K562 (cell line): Measurements from ENCODE around the gene MIDN. TPM values are rescaled to one million over a fixed set of nuclear protein-coding genes. Genes with fewer than 3 reads are reported as not detected.
A peak's percentile ranks its signal among the peaks of the same experiment; 100 is the strongest.

Source experiments
- ARID2 ChIP-seq: fragments of 450-650 bp; IDR thresholded peaks from 2 replicates; pipeline ENCODE4 v1.6.1; 2017; ENCODE audit warnings: antibody characterized with exemption, mild to moderate bottlenecking
- BMI1 ChIP-seq: fragments of 150-350 bp; IDR thresholded peaks from 2 replicates; pipeline ENCODE4 v1.6.1; 2014; ENCODE audit warnings: low read length
- C11orf30 ChIP-seq: fragments of 450-650 bp; IDR thresholded peaks from 2 replicates; pipeline ENCODE4 v1.6.1; 2016; ENCODE audit warnings: low read depth, mild to moderate bottlenecking
- ESRRA ChIP-seq: fragments of 450-650 bp; IDR thresholded peaks from 2 replicates; pipeline ENCODE4 v1.6.1; 2014; ENCODE audit warnings: low read depth, mild to moderate bottlenecking, moderate library complexity, borderline replicate concordance
- HDAC1 ChIP-seq, 2 experiments: fragments of 450-650 bp; IDR thresholded peaks; 2 replicates each; pipeline ENCODE4 v1.6.1; 2016 to 2017; ENCODE audit warnings: inconsistent platforms in 1 of 2, mild to moderate bottlenecking in 1 of 2, moderate library complexity in 1 of 2
- HDAC2 ChIP-seq: fragments of 450-650 bp; IDR thresholded peaks from 2 replicates; pipeline ENCODE4 v1.6.1; 2016; ENCODE audit warnings: mild to moderate bottlenecking
- HEY1 ChIP-seq: fragments of 250-450 bp; sonication (Bioruptor Pico); IDR thresholded peaks from 2 replicates; pipeline ENCODE4 v1.5.0; 2020; ENCODE audit warnings: mild to moderate bottlenecking, moderate library complexity, borderline replicate concordance
- HNRNPL ChIP-seq: fragments of 200-400 bp; formaldehyde crosslinking; IDR thresholded peaks from 2 replicates; pipeline ENCODE4 v1.6.1; 2017; ENCODE audit warnings: low read depth, mild to moderate bottlenecking, low read length
- KAT2B ChIP-seq: IDR thresholded peaks from one replicate; pipeline ENCODE4 v1.6.1; 2012; ENCODE audit warnings: low read depth, mild to moderate bottlenecking, control low read depth, inconsistent platforms, low read length, moderate library complexity
- KDM4B ChIP-seq, 2 experiments: fragments of 450-650 bp in 1 of 2; sonication (generic) in 1 of 2; IDR thresholded peaks; 2 replicates each; pipeline ENCODE4 v1.6.1; 2016 to 2017; ENCODE audit warnings: borderline replicate concordance in 2 of 2, antibody characterized with exemption in 1 of 2, low read depth in 1 of 2, mild to moderate bottlenecking in 1 of 2
- MYNN ChIP-seq, 2 experiments: sonication (generic); formaldehyde crosslinking in 1 of 2; IDR thresholded peaks; 2 replicates each; pipeline versions ENCODE4 v1.5.0 to v1.6.1; 2016 to 2020; ENCODE audit warnings: antibody characterized with exemption in 1 of 2, missing genetic modification reagents in 1 of 2
- NCOA2 ChIP-seq, 2 experiments: fragments of 450-650 bp; IDR thresholded peaks; 2 replicates each; pipeline ENCODE4 v1.6.1; 2018; ENCODE audit warnings: mild to moderate bottlenecking in 2 of 2, moderate library complexity in 1 of 2; ENCODE audit not compliant: partially characterized antibody in 2 of 2
- NUFIP1 ChIP-seq: fragments of 450-650 bp; IDR thresholded peaks from 2 replicates; pipeline ENCODE4 v1.6.1; 2018; ENCODE audit not compliant: partially characterized antibody
- OTX1 ChIP-seq: fragments of 450-650 bp; formaldehyde crosslinking; IDR thresholded peaks from 2 replicates; pipeline ENCODE4 v1.4.0; 2022; ENCODE audit warnings: mild to moderate bottlenecking
- SIN3B ChIP-seq: fragments of 450-650 bp; IDR thresholded peaks from 2 replicates; pipeline ENCODE4 v1.6.1; 2017; ENCODE audit warnings: low read depth, mild to moderate bottlenecking, moderate library complexity
- SMARCC2 ChIP-seq: fragments of 450-650 bp; IDR thresholded peaks from 2 replicates; pipeline ENCODE4 v1.6.1; 2017; ENCODE audit warnings: antibody characterized with exemption, moderate library complexity, mild to moderate bottlenecking, low read depth
- TAF7 ChIP-seq: fragments of 450-650 bp; IDR thresholded peaks from 2 replicates; pipeline ENCODE4 v1.6.1; 2016; ENCODE audit warnings: missing genetic modification characterization, missing compliant biosample characterization
- ZNF583 ChIP-seq: fragments of 250-450 bp; sonication (Bioruptor Pico); IDR thresholded peaks from 2 replicates; pipeline ENCODE4 v1.4.0; 2020
- polyA plus RNA-seq, 8 experiments: library from polyadenylated mRNA; depleted of rRNA in 4 of 8; stranded (reverse) in 5 of 8; unstranded in 3 of 8; fragments of >200 nt; fragmentation: Nextera tagmentation in 2 of 8; fragmentation: Illumina TruSeq in 1 of 8; extraction: Ambion mirVana in 2 of 8; extraction: Trizol in 1 of 8; gene quantifications; 2 replicates each; pipeline versions ENCODE4 v1.2.1 to v1.2.3, GENCODE V29; 2011 to 2014; ENCODE audit warnings: inconsistent platforms in 1 of 8, missing spikeins in 1 of 8
- total RNA-seq, 7 experiments: library from RNA; depleted of rRNA in 6 of 7; stranded (reverse); fragments of >200 nt in 6 of 7; fragmentation: Illumina TruSeq in 2 of 7; extraction: Trizol in 2 of 7; gene quantifications; 2 replicates each; pipeline versions ENCODE4 v1.2.1 to v1.2.3, GENCODE V29; 2011 to 2021; ENCODE audit warnings: low replicate concordance in 1 of 7
- TF ChIP-seq, protein P1 (sequence below): sonication (generic); formaldehyde crosslinking; IDR thresholded peaks from 2 replicates; pipeline ENCODE4 v1.8.0; 2022; ENCODE audit warnings: missing genetic modification reagents, mild to moderate bottlenecking, borderline replicate concordance
- TF ChIP-seq, protein P2 (sequence below), 2 experiments: fragments of 450-650 bp in 1 of 2; sonication (generic) in 1 of 2; formaldehyde crosslinking in 1 of 2; IDR thresholded peaks; 2 replicates each; pipeline versions ENCODE4 v1.7.1 to v1.9.0; 2016 to 2022; ENCODE audit warnings: inconsistent platforms in 1 of 2, mild to moderate bottlenecking in 1 of 2, missing genetic modification reagents in 1 of 2

MIDN gene
- total and polyA plus RNA-seq, 9 of the 15 experiments (the other 6 are each of a cell fraction or from before 2014, with no cell fraction given), result 0.17 to 120 (median 10.1) TPM

DNA sequence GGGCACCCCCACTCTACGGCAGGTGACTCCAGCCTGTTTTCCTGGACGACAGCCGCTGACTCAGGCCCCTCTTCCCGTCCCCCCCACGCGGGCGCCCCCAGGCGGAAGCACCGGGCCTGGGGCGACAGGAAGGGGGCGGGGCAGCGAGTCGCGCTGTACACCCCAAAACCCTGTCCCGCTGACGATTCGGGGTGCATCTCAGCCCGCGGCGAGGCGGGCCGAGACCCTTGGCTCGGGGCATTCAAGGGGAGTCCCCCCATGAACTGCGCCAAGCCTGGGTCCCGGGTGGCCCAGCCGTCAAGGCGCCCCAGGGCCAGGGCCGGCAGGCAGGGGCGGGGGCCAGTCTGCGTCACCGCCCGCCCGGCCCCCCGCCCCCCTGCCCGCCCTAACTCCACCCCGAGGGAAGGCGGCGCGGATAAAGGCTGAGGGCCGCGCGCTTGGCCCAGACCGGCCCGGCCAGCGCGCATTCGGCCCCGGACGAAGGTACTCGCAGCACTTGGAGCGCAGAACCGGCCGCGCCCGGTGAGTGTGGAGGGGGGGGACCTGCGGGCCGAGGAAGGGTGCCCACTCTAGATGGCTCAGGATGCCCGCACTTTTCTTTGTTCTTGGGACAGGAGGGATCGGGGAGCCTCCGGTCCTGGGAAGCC, at the start of gene MIDN (continued):
- TF ChIP-seq KAT2B, result no peak
- TF ChIP-seq, protein P1, sequence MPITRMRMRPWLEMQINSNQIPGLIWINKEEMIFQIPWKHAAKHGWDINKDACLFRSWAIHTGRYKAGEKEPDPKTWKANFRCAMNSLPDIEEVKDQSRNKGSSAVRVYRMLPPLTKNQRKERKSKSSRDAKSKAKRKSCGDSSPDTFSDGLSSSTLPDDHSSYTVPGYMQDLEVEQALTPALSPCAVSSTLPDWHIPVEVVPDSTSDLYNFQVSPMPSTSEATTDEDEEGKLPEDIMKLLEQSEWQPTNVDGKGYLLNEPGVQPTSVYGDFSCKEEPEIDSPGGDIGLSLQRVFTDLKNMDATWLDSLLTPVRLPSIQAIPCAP, result no peak
- 0 out of 2 replicates have a peak, but pooled peaks have one; percentile 13 for TF ChIP-seq MYNN (IDR thresholded peaks at IDR 0.05)
- no peak for TF ChIP-seq MYNN (CRISPR knock-in tag; IDR thresholded peaks at IDR 0.05)
- TF ChIP-seq HNRNPL, result peak; percentile 73
- TF ChIP-seq NCOA2 (IDR thresholded peaks at IDR 0.05; ENCODE audit: partially characterized antibody in 2 of 2), result no peak
- TF ChIP-seq BMI1, result no peak
- no peak for TF ChIP-seq SMARCC2
- no peak for TF ChIP-seq NUFIP1
- TF ChIP-seq, protein P2, sequence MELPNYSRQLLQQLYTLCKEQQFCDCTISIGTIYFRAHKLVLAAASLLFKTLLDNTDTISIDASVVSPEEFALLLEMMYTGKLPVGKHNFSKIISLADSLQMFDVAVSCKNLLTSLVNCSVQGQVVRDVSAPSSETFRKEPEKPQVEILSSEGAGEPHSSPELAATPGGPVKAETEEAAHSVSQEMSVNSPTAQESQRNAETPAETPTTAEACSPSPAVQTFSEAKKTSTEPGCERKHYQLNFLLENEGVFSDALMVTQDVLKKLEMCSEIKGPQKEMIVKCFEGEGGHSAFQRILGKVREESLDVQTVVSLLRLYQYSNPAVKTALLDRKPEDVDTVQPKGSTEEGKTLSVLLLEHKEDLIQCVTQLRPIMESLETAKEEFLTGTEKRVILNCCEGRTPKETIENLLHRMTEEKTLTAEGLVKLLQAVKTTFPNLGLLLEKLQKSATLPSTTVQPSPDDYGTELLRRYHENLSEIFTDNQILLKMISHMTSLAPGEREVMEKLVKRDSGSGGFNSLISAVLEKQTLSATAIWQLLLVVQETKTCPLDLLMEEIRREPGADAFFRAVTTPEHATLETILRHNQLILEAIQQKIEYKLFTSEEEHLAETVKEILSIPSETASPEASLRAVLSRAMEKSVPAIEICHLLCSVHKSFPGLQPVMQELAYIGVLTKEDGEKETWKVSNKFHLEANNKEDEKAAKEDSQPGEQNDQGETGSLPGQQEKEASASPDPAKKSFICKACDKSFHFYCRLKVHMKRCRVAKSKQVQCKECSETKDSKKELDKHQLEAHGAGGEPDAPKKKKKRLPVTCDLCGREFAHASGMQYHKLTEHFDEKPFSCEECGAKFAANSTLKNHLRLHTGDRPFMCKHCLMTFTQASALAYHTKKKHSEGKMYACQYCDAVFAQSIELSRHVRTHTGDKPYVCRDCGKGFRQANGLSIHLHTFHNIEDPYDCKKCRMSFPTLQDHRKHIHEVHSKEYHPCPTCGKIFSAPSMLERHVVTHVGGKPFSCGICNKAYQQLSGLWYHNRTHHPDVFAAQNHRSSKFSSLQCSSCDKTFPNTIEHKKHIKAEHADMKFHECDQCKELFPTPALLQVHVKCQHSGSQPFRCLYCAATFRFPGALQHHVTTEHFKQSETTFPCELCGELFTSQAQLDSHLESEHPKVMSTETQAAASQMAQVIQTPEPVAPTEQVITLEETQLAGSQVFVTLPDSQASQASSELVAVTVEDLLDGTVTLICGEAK (IDR thresholded peaks at IDR 0.05), result peak; percentile 64
- TF ChIP-seq, protein P2 (CRISPR knock-in tag; IDR thresholded peaks at IDR 0.05), result no peak
- TF ChIP-seq HDAC1 (IDR thresholded peaks at IDR 0.05), result peak in 1 of 2 experiments; percentile 13; a peak in 1 of 4 replicates
- no peak for TF ChIP-seq ARID2
- peak; percentile 70 for TF ChIP-seq C11orf30
- no peak for TF ChIP-seq SIN3B
- TF ChIP-seq OTX1, result no peak
- no peak for TF ChIP-seq ZNF583 (CRISPR knock-in tag)
- TF ChIP-seq ESRRA, result no peak; the same call in 1 of the 2 replicates
- no peak for TF ChIP-seq HEY1 (CRISPR knock-in tag)
- TF ChIP-seq KDM4B (IDR thresholded peaks at IDR 0.05; ENCODE audit: borderline replicate concordance in 2 of 2, low read depth in 1 of 2), result no peak
- peak; percentile 59; the same call in 1 of the 2 replicates for TF ChIP-seq TAF7 (tag)
- 0 out of 2 replicates have a peak, but pooled peaks have one; percentile 8 for TF ChIP-seq HDAC2
